NCI-H345 (cell line): ENCODE results near the gene AFM.
"Not testable (repeated sequence)": the region's sequence is repeated elsewhere in the genome, so short reads cannot be mapped to it uniquely, and the experiment has no call there.

Experiments used
- DNase-seq: peaks from one replicate; lab custom pipeline; 2025; lab: John Stamatoyannopoulos, UW

The AFM gene

GRCh38 chr4:73505567-73505966 lies 24.0 kb downstream of the AFM start:
- no peak for DNase-seq

DNA sequence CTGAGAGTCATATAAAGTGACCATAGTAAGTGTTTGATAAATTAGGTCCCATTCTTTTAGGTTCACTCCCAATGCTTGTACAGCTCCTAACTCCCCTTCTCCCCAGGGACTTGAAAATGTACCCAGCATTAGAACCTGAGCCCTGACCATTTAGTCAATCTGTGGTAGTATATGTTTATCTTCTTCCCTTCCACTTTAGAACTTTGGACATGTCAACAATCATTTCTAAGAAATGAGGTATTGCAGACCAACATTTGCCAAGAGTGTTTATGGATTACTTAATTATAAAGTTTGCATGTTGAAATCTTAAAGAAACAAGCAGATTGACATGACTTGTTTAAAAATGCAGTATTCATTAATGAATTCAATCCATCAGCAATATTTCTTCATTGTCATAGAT lies 26.0 kb downstream of the AFM start:
- no peak for DNase-seq

DNA sequence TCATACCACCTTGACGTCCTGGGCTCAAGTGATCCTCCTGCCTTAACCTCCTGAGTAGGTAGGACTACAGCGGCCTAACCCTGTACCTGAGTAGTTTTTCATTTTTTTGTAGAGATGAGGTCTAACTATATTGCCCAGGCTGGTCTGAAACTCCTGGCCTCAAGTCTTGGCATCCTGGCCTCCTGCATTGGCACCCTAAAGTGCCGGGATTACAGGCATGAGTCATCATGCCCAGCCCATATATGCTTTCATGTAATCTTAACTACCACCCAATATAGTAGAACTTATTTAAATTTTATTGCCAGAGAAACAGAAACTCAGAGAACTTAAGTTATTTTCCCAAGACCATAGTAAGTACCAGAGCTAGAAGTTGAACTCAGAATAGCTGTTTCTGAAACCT lies 27.1 kb downstream of the AFM start:
- DNase-seq = no peak

- no peak for DNase-seq
These were observed 36.8 kb downstream of the AFM start for GRCh38 chr4:73518340-73518739.

GRCh38 chr4:73520821-73521220 lies 39.3 kb downstream of the AFM start:
- DNase-seq = peak; percentile 28

- DNase-seq = no peak
These were observed 41.6 kb downstream of the AFM start for GRCh38 chr4:73523126-73523525.

GRCh38 chr4:73525611-73526010 lies 44.1 kb downstream of the AFM start:
- no peak for DNase-seq

GRCh38 chr4:73527196-73527595 lies 45.7 kb downstream of the AFM start:
- no peak for DNase-seq

GRCh38 chr4:73528171-73528570 lies 46.6 kb downstream of the AFM start:
- no peak for DNase-seq

DNA sequence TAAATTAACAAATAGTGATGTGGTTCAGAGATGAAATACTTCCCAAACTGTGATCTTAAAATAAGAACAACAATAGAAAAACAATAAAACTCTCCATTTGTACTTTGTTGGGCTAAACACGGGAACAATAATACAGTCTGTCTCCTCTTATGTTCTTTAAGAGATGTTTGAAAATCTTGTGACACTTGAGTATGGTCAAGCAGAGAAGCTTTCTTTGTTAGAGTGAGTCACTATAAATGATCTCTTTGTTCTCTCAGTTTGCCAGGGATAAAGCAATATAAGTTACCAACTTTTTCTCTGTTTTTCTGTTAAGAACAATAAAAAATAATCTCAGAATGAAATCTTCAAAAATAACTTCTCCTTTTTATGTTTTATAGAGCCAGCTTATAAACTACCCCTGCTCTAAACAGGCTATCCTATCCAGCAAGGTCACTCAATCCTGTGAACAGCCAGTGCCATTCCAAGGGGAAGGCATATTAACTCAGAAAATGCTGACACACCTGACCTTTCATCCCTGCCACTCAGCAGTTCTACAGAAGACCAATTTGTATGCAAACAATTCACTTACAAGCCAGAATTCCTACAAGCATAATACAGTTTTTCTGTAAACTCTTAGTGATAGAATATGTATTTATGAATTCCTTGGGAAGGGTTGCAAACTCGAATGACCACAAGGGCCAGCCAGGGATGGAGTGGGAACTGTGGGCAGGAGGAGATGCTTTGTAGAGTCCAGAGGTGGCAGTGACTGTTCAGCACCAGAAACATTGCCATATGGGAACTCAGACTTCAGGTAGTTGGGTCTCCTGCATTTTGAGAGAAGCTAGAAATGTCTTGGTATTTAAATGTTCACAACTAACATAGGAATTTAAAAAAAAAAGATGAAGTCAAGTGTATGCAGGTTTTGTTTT lies 52.2 kb downstream of the AFM start:
- DNase-seq = no peak

GRCh38 chr4:73538162-73538561 lies 56.6 kb downstream of the AFM start:
- no peak for DNase-seq

- DNase-seq = no peak
These were observed 57.8 kb downstream of the AFM start for GRCh38 chr4:73539386-73539785.

- DNase-seq = no peak
These were observed 59.3 kb downstream of the AFM start for GRCh38 chr4:73540826-73541225.

GRCh38 chr4:73541251-73541650 lies 59.7 kb downstream of the AFM start:
- no peak for DNase-seq

GRCh38 chr4:73544620-73545019 lies 63.1 kb downstream of the AFM start:
- no peak for DNase-seq

GRCh38 chr4:73550865-73551264 lies 69.3 kb downstream of the AFM start:
- DNase-seq = not testable (repeated sequence)
